Measurements from ENCODE around the gene NPLOC4. TPM values are rescaled to one million over a fixed set of nuclear protein-coding genes. Genes with fewer than 3 reads are reported as not detected.
A peak's percentile ranks its signal among the peaks of the same experiment; 100 is the strongest.

NPLOC4 gene
- total and polyA plus RNA-seq, 2 donors (not counting 1 experiment from before 2014, with no cell fraction given): 70.2 to 101 TPM

DNA sequence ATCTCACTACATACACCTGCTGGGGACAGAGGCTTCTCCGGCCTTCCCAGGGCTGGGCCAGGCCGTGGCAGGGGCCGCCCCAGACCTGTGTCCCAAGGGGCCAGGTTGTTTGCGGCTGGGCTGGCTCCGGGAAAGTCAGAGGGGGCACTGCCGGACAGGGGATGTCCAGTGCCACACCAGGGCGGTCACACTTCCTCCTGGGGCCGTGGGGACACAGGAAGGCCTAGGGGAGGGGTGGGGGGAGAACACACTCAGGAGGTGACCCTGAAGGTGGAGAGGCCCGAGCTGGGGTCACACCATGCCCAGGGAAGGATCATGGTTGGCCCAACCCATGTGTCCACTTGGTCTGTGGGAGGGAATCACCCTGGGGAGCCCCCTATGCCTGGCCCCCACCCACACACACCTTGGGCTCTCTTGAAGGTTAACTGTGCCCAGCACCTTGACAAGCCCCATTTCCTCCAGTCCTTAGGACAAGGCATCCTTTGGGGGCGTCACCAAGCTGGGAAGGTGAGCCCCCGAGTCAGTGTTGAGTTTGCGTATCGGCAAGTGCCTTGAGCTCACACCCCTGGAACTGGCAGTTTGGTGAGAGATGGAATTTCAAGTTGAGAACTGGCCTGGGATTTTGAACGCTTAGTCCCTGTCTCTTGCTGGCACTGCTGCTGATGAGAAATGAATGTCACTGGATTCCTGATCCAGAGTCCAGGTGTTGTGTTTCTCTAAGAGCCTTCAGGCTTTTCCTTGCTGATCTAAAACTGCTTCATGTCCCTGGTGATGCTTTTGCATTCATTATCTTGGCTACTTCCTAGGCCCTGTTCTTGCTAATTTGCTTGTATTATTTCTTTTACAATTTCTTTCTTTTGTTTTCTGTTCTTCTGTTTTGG, 116.7 kb downstream of the NPLOC4 start:
- H3K36me3 ChIP-seq (replicated peaks in 1 of 2; ENCODE audit: control extremely low read depth in 1 of 2, control insufficient read depth in 1 of 2, extremely low read depth in 1 of 2, insufficient read depth in 2 of 2, low read length in 1 of 2): peaks cover 0 to 6% of the 10 kb centered on the region in 2 experiments
- peak overlapping the region; percentile 87 for H2AFZ ChIP-seq (ENCODE audit: insufficient read depth, low read depth, low read length, poor library complexity, severe bottlenecking)
- ChIA-PET CTCF (interaction anchor here (0.5 to 7.3 kb wide), 8 partner anchors 11 to 1776 kb away, joined by 3 to 75 read pairs (median 8); partner anchors contain the start of gene FAAP100), POLR2A (interaction anchor here (3.0 kb wide), 1 partner anchor 12 kb away, joined by 32 read pairs; no protein-coding TSS in a partner anchor)
- H3K27me3 Mint-ChIP-seq: no peaks in the 10 kb centered on the region
- 78% methylated on average over 14 of the region's 14 CpGs for WGBS (ENCODE audit: insufficient coverage)
- H3K9me3 ChIP-seq (ENCODE audit: control extremely low read depth in 1 of 3, control insufficient read depth in 2 of 3, insufficient read depth in 1 of 3, low read length in 2 of 3): no peaks in the 10 kb centered on the region
- intact Hi-C loops (cut with micrococcal nuclease): no loop called here
- peak overlapping the region; percentile 86 for H3K27ac Mint-ChIP-seq
- peak overlapping the region; percentile 99 for H3K4me2 ChIP-seq (replicated peaks; ENCODE audit: low read depth, low read length, poor library complexity, severe bottlenecking)
- H3K27ac ChIP-seq (ENCODE audit: low read length in 2 of 2): peak overlapping the region; percentile 40 to 97
- peak overlapping the region in 4 of 5 experiments; percentile 47 to 94 (median 64) for H3K4me3 ChIP-seq (ENCODE audit: control extremely low read depth in 1 of 5, extremely low read depth in 1 of 5, insufficient read depth in 1 of 5, low read depth in 2 of 5, low read length in 4 of 5)
- no peak for DNase-seq
- TF ChIP-seq, protein P1, sequence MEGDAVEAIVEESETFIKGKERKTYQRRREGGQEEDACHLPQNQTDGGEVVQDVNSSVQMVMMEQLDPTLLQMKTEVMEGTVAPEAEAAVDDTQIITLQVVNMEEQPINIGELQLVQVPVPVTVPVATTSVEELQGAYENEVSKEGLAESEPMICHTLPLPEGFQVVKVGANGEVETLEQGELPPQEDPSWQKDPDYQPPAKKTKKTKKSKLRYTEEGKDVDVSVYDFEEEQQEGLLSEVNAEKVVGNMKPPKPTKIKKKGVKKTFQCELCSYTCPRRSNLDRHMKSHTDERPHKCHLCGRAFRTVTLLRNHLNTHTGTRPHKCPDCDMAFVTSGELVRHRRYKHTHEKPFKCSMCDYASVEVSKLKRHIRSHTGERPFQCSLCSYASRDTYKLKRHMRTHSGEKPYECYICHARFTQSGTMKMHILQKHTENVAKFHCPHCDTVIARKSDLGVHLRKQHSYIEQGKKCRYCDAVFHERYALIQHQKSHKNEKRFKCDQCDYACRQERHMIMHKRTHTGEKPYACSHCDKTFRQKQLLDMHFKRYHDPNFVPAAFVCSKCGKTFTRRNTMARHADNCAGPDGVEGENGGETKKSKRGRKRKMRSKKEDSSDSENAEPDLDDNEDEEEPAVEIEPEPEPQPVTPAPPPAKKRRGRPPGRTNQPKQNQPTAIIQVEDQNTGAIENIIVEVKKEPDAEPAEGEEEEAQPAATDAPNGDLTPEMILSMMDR (IDR thresholded peaks at IDR 0.05): no peak
- no peak for TF ChIP-seq EZH2 (IDR thresholded peaks at IDR 0.05; ENCODE audit: borderline replicate concordance, insufficient read depth, low read depth, low read length, poor library complexity, severe bottlenecking)
- peaks cover 23% of the 10 kb centered on the region for H4K20me1 ChIP-seq (ENCODE audit: control insufficient read depth, insufficient read depth, low read length, poor library complexity, severe bottlenecking)
- H3K4me3 Mint-ChIP-seq: peak overlapping the region; percentile 98
- H3K27me3 ChIP-seq (replicated peaks in 1 of 4; ENCODE audit: control extremely low read depth in 1 of 4, control insufficient read depth in 3 of 4, insufficient read depth in 4 of 4, low read length in 3 of 4): no peaks in the 10 kb centered on the region
- no peak for ATAC-seq (ENCODE audit: low read depth)
- peaks cover 40% of the 10 kb centered on the region for H3K4me1 Mint-ChIP-seq
- no peaks in the 10 kb centered on the region for H3K9me3 Mint-ChIP-seq (ENCODE audit: insufficient read depth)
- peaks cover 37 to 55% of the 10 kb centered on the region in 2 donors for H3K4me1 ChIP-seq (ENCODE audit: control insufficient read depth in 2 of 2, insufficient read depth in 2 of 2, low read length in 2 of 2)
- H3K79me2 ChIP-seq (ENCODE audit: control insufficient read depth, insufficient read depth, low read length): peaks cover 68% of the 10 kb centered on the region
- peak overlapping the region; percentile 87 for H3K9ac ChIP-seq (ENCODE audit: low read length)
